Lower leg skin (tissue), 4 donors: ENCODE measurements around the gene DYNC1I1. TPM values are rescaled to one million over a fixed set of nuclear protein-coding genes. Genes with fewer than 3 reads are reported as not detected.

Experiments
- DNase-seq, 2 donors: peaks; one replicate each; pipeline ENCODE4 v3.0.0-alpha.2; 2019; ENCODE audit warnings: low spot score in 2 of 2
- H3K4me3 ChIP-seq: fragments of 200-600 bp; sonication (generic); 2 replicates; pipeline ENCODE4 v1.5.1; 2017; ENCODE audit warnings: mild to moderate bottlenecking, low read depth; ENCODE audit not compliant: poor library complexity, severe bottlenecking
- CTCF ChIP-seq, 3 donors: fragments of 450-650 bp; IDR thresholded peaks; one replicate each; pipeline ENCODE4 v1.5.1; 2016; ENCODE audit warnings: antibody characterized with exemption in 3 of 3, mild to moderate bottlenecking in 3 of 3, moderate library complexity in 2 of 3
- POLR2A ChIP-seq, 2 donors: fragments of 450-650 bp; IDR thresholded peaks; one replicate each; pipeline ENCODE4 v1.6.1; 2016 to 2017; ENCODE audit warnings: antibody characterized with exemption in 2 of 2, mild to moderate bottlenecking in 1 of 2, moderate library complexity in 1 of 2
- WGBS, 2 donors: methylation state at CpG; one replicate each; pipeline ENCODE4 v1.1.5; 2018; 5-methylcytosine and 5-hydroxymethylcytosine counted together
- intact Hi-C: fragments of 100-400 bp; cut with DNase I; formaldehyde crosslinking; loops from one replicate; pipeline ENCODE4 v1.15.0; 2023; ENCODE audit warnings: low total_unique reads
- total RNA-seq, 4 donors: library from RNA; depleted of rRNA; stranded (reverse); fragments of >200 nt; gene quantifications; one replicate each; pipeline ENCODE4 v1.1.0, GENCODE V29; 2016

DYNC1I1 gene
- total RNA-seq, 4 donors from 2014 or later = 0.97 to 7.6 (median 3.7) TPM

- no peak overlapping the region for H3K4me3 ChIP-seq
- TF ChIP-seq CTCF (IDR thresholded peaks at IDR 0.05) = no peak
- no peak for TF ChIP-seq POLR2A (IDR thresholded peaks at IDR 0.05)
- intact Hi-C loops = no loop called here
- 36 to 49% methylated on average over 5 of the region's 5 CpGs for WGBS, 2 donors
- no peak for DNase-seq
These were observed 216.9 kb downstream of the DYNC1I1 start for GRCh38 chr7:95989301-95989700.

- no peak overlapping the region for H3K4me3 ChIP-seq
- intact Hi-C loops = no loop called here
- 71 to 76% methylated on average over 2 of the region's 2 CpGs for WGBS, 2 donors
- DNase-seq = no peak
- TF ChIP-seq POLR2A (IDR thresholded peaks at IDR 0.05) (no peak), CTCF (IDR thresholded peaks at IDR 0.05) (no peak)
These were observed 221.0 kb downstream of the DYNC1I1 start for GRCh38 chr7:95993380-95993779.

GRCh38 chr7:95996174-95996573 is 223.8 kb downstream of the DYNC1I1 start:
- TF ChIP-seq POLR2A (IDR thresholded peaks at IDR 0.05) = no peak
- TF ChIP-seq CTCF (IDR thresholded peaks at IDR 0.05) = no peak
- WGBS, 2 donors = 67 to 71% methylated on average over 5 of the region's 5 CpGs
- no peak for DNase-seq
- intact Hi-C loops = no loop called here
- no peak overlapping the region for H3K4me3 ChIP-seq

GRCh38 chr7:95996886-95997285 is 224.5 kb downstream of the DYNC1I1 start:
- DNase-seq = no peak
- intact Hi-C loops = no loop called here
- H3K4me3 ChIP-seq = no peak overlapping the region
- TF ChIP-seq CTCF (IDR thresholded peaks at IDR 0.05) = no peak
- TF ChIP-seq POLR2A (IDR thresholded peaks at IDR 0.05) = no peak
- 64 to 71% methylated on average over 1 of the region's 1 CpG for WGBS, 2 donors

DNA sequence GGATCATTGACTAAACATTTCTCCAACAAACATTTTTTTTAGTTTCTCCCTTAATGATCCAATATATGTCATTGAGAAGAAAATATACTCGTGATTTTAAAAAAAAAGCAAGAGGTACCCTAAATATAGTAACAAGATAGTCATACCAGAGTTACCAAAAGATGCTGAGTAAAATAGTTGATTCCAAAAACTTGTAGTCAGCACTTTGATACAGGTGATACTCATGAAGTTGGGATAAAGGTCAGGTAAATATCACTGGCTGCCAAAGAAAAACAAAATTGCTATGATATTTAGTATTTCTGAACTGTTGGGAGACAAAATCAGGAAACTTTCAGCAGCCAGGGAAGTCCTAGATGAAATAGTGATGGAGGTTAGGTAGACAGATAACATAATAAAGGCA is 225.3 kb downstream of the DYNC1I1 start:
- intact Hi-C loops = no loop called here
- no peak for TF ChIP-seq POLR2A (IDR thresholded peaks at IDR 0.05)
- TF ChIP-seq CTCF (IDR thresholded peaks at IDR 0.05) = no peak
- no peak for DNase-seq
- H3K4me3 ChIP-seq = no peak overlapping the region
- WGBS, 2 donors = 56 to 66% methylated on average over 1 of the region's 1 CpG

DNA sequence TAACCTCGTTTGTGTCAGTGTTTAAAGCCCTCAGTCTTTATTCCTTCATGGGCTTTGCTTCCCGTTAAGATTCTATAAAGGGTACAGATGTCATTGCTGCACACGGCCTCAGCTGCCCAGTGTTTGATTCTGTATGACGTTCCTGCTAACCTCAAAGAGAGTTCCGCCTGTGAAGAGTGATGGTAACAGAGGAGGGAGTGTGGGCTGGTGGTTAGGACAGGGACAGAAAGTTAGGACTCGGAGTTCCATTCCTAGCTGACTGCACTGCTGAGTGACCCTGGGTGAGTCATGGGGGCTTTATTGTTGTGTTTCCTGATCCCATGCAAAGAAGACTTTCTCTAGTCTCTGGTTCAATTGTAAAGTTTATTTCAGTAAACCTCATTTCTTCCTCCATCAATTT is 227.1 kb downstream of the DYNC1I1 start:
- intact Hi-C loops = no loop called here
- TF ChIP-seq CTCF (IDR thresholded peaks at IDR 0.05) (no peak), POLR2A (IDR thresholded peaks at IDR 0.05) (no peak)
- DNase-seq = no peak
- WGBS, 2 donors = 78 to 86% methylated on average over 6 of the region's 6 CpGs
- no peak overlapping the region for H3K4me3 ChIP-seq
